ENCODE results near the gene SSR1.
"Not testable (repeated sequence)": the region's sequence is repeated elsewhere in the genome, so short reads cannot be mapped to it uniquely, and the experiment has no call there.

Gene SSR1
- long read RNA-seq, full-length matches to known transcripts = 825 of 1,037 reads
- long read RNA-seq, partial matches to known transcripts = 23 of 1,037 reads
- long read RNA-seq, other reads (novel, unspliced or antisense) = 189 of 1,037 reads

GRCh38 chr6:7312616-7313504, at the start of gene SSR1:
TSS of gene SSR1 (minus strand) at chr6:7313199. CDS start at chr6:7313120, 79 bp downstream.
- H3K27me3 ChIP-seq (ENCODE audit: insufficient read depth, poor library complexity, severe bottlenecking) = no peaks in the 10 kb centered on the region
- peak; percentile 94 to 98 for DNase-seq (ENCODE audit: low read depth in 1 of 2, low spot score in 1 of 2)
- no peak for TF ChIP-seq REST (IDR thresholded peaks at IDR 0.05; ENCODE audit: insufficient replicate concordance, low read depth)
- TF ChIP-seq POLR2AphosphoS5 (IDR thresholded peaks at IDR 0.05; ENCODE audit: low read depth) = peak; percentile 70; the same call in 1 of the 2 replicates
- TF ChIP-seq CTCF (IDR thresholded peaks at IDR 0.05; ENCODE audit: insufficient read depth, low read length) = no peak
- TF ChIP-seq SPI1 (IDR thresholded peaks at IDR 0.05; ENCODE audit: borderline replicate concordance, low read depth) = no peak; the same call in 1 of the 2 replicates
- TF ChIP-seq GABPA (IDR thresholded peaks at IDR 0.05; ENCODE audit: low read depth) = peak; percentile 50
- H3K4me3 ChIP-seq (replicated peaks; ENCODE audit: insufficient read depth, low read length) = peak within 1 kb of the TSS; percentile 96
- peak within 1 kb of the TSS; percentile 86 for H3K27ac ChIP-seq (replicated peaks)

- TF ChIP-seq SPI1 (IDR thresholded peaks at IDR 0.05; ENCODE audit: borderline replicate concordance, low read depth) = peak; percentile 43; the same call in 1 of the 2 replicates
- H3K4me3 ChIP-seq (replicated peaks; ENCODE audit: insufficient read depth, low read length); H3K27me3 ChIP-seq (ENCODE audit: insufficient read depth, poor library complexity, severe bottlenecking); DNase-seq (ENCODE audit: low read depth in 1 of 2, low spot score in 1 of 2); H3K27ac ChIP-seq (replicated peaks): not testable (repeated sequence)
Observed at GRCh38 chr6:7351916-7352315, 38.9 kb upstream of the SSR1 start.

- not testable (repeated sequence) for DNase-seq (ENCODE audit: low read depth in 1 of 2, low spot score in 1 of 2); H3K27me3 ChIP-seq (ENCODE audit: insufficient read depth, poor library complexity, severe bottlenecking); H3K27ac ChIP-seq (replicated peaks); H3K4me3 ChIP-seq (replicated peaks; ENCODE audit: insufficient read depth, low read length)
Observed at GRCh38 chr6:7350591-7350990, 37.6 kb upstream of the SSR1 start.

GRCh38 chr6:7347551-7347997, 34.6 kb upstream of the SSR1 start:
- DNase-seq (ENCODE audit: low read depth in 1 of 2, low spot score in 1 of 2) = peak; percentile 22 to 30
- peak overlapping the region; percentile 45 for H3K27ac ChIP-seq (replicated peaks)
- H3K4me3 ChIP-seq (replicated peaks; ENCODE audit: insufficient read depth, low read length); H3K27me3 ChIP-seq (ENCODE audit: insufficient read depth, poor library complexity, severe bottlenecking): not testable (repeated sequence)

GRCh38 chr6:7344773-7345450, 31.9 kb upstream of the SSR1 start:
- not testable (repeated sequence) for H3K27me3 ChIP-seq (ENCODE audit: insufficient read depth, poor library complexity, severe bottlenecking); H3K4me3 ChIP-seq (replicated peaks; ENCODE audit: insufficient read depth, low read length); DNase-seq (ENCODE audit: low read depth in 1 of 2, low spot score in 1 of 2); H3K27ac ChIP-seq (replicated peaks)

- DNase-seq (ENCODE audit: low read depth in 1 of 2, low spot score in 1 of 2) = no peak
- Histone ChIP-seq H3K4me3 (replicated peaks; ENCODE audit: insufficient read depth, low read length) (no peak overlapping the region), H3K27ac (replicated peaks) (no peak overlapping the region), H3K27me3 (ENCODE audit: insufficient read depth, poor library complexity, severe bottlenecking) (no peaks in the 10 kb centered on the region)
- TF ChIP-seq POLR2AphosphoS5 (IDR thresholded peaks at IDR 0.05; ENCODE audit: low read depth) (no peak), REST (IDR thresholded peaks at IDR 0.05; ENCODE audit: insufficient replicate concordance, low read depth) (no peak), GABPA (IDR thresholded peaks at IDR 0.05; ENCODE audit: low read depth) (no peak), SPI1 (IDR thresholded peaks at IDR 0.05; ENCODE audit: borderline replicate concordance, low read depth) (no peak), CTCF (IDR thresholded peaks at IDR 0.05; ENCODE audit: insufficient read depth, low read length) (no peak)
Observed at GRCh38 chr6:7343546-7344475, 30.8 kb upstream of the SSR1 start.

All from HL-60 (cell line).